Measurements from ENCODE around the gene TMEM100.

GRCh38 chr17:55731586-55732250, 9.1 kb upstream of the TMEM100 start:
- TF ChIP-seq CTCF (conservative IDR thresholded peaks at IDR 0.05 in 1 of 2, IDR thresholded peaks at IDR 0.05 in 1 of 2; ENCODE audit: extremely low read depth in 1 of 2, insufficient read depth in 1 of 2, low read depth in 1 of 2, low read length in 2 of 2) (no peak), EZH2 (IDR thresholded peaks at IDR 0.05; ENCODE audit: borderline replicate concordance, low read length) (no peak)
